H1 (cell line): ENCODE data around the gene DNLZ. TPM values are rescaled to one million over a fixed set of nuclear protein-coding genes. Genes with fewer than 3 reads are reported as not detected.

Experiments
- BCL11A ChIP-seq, 2 experiments: IDR thresholded peaks; one replicate each; pipeline ENCODE4 v1.6.1; 2011; ENCODE audit warnings: low read depth in 2 of 2, low read length in 2 of 2, mild to moderate bottlenecking in 2 of 2
- FOSL1 ChIP-seq: IDR thresholded peaks from 2 replicates; pipeline ENCODE4 v1.6.1; 2011; ENCODE audit warnings: mild to moderate bottlenecking, low read depth, low read length, moderate library complexity; ENCODE audit not compliant: insufficient read depth
- RAD21 ChIP-seq, 2 experiments: IDR thresholded peaks in 1 of 2; conservative IDR thresholded peaks in 1 of 2; 2 replicates each; pipeline ENCODE4 v1.6.1; 2011; ENCODE audit warnings: low read depth in 2 of 2, low read length in 2 of 2, improper control_type of control experiment in 1 of 2, inconsistent platforms in 1 of 2, mild to moderate bottlenecking in 1 of 2, moderate library complexity in 1 of 2
- RNF2 ChIP-seq: fragments of 200-900, 300-1000 bp; sonication (generic); IDR thresholded peaks from 2 replicates; pipeline ENCODE4 v1.7.1; 2016; ENCODE audit warnings: borderline replicate concordance, low read depth, mild to moderate bottlenecking, antibody characterized with exemption, low read length; ENCODE audit not compliant: poor library complexity, severe bottlenecking; ENCODE audit errors: missing control alignments
- RXRA ChIP-seq: IDR thresholded peaks from 2 replicates; pipeline ENCODE4 v1.6.1; 2011; ENCODE audit warnings: low read depth, mild to moderate bottlenecking, low read length, moderate library complexity; ENCODE audit not compliant: insufficient read depth
- SP1 ChIP-seq: IDR thresholded peaks from 2 replicates; pipeline ENCODE4 v1.6.1; 2011; ENCODE audit warnings: low read depth, low read length
- TAF7 ChIP-seq: optimal IDR thresholded peaks from 2 replicates; pipeline ENCODE3; 2011; ENCODE audit warnings: low read depth, mild to moderate bottlenecking, inconsistent platforms, low read length, moderate library complexity, borderline replicate concordance
- TCF12 ChIP-seq: IDR thresholded peaks from 2 replicates; pipeline ENCODE4 v1.6.1; 2011; ENCODE audit warnings: low read depth, mild to moderate bottlenecking, low read length
- polyA plus RNA-seq, 7 experiments: library from polyadenylated mRNA; depleted of rRNA in 3 of 7; stranded (reverse) in 5 of 7; unstranded in 2 of 7; fragments of >200 nt in 5 of 7; fragments of 200-250 nt in 2 of 7; gene quantifications; 1 replicate in 5 of 7; 2 replicates in 1 of 7; 4 replicates in 1 of 7; pipeline versions ENCODE4 v1.2.1 to v1.2.3, GENCODE V29; 2011 to 2013; ENCODE audit warnings: missing spikeins in 2 of 7, mixed read lengths in 2 of 7
- total RNA-seq: library from RNA; stranded (reverse); fragmentation: NEBNext Ultra II Directional; extraction: Animal tissue kit (Norgen Biotek cat#: 25700); gene quantifications from 2 replicates; pipeline ENCODE4 v1.2.1, GENCODE V29; 2021
- TF ChIP-seq, protein P1 (sequence below): fragments of 300-600 bp; sonication (generic); IDR thresholded peaks from 2 replicates; pipeline ENCODE4 v1.7.1; 2012; ENCODE audit warnings: low read length, moderate library complexity, mild to moderate bottlenecking, inconsistent platforms; ENCODE audit not compliant: insufficient replicate concordance

The DNLZ gene
- total and polyA plus RNA-seq, 2 of the 8 experiments (the other 6 are each of a cell fraction or from before 2014, with no cell fraction given): 11.6 to 17.9 TPM

DNA sequence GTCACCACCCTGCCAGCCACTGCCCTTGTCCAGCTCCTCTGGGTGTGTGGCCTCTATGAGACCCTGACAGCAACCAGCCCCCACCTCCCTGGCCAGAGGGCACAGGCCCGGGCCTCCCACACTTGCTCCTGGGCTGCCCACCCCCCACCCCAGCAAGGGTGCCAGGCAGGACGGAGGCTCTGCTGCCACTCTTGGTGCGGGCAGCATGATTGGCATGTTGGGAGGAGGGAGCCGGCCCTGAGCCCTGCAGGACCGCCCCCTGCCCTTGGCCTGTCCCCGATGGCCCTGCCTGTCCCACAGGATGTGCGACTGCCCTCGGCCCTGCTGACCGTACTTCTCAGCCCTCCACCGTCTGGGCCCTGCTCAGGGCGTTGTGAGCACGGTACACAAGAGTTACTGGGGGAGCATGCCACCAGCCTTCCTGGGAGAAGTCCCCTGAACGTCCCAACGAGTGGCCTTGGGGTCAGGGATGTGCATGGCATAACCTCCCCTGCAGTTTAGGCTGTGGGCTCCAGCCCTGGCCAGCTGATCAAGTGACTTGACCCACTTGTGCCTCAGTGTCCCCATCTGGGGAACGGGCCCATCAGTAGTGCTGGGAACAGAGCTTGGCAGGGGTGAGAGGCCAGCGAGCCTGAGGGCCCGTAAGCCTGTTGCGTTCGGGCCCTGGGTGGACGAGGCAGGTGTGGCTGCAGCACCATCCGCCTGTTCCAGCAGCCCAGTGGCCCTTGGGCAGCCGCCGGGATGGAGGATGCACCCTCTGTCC is 20.2 kb downstream of the DNLZ start (continued):
- TF ChIP-seq, protein P1, sequence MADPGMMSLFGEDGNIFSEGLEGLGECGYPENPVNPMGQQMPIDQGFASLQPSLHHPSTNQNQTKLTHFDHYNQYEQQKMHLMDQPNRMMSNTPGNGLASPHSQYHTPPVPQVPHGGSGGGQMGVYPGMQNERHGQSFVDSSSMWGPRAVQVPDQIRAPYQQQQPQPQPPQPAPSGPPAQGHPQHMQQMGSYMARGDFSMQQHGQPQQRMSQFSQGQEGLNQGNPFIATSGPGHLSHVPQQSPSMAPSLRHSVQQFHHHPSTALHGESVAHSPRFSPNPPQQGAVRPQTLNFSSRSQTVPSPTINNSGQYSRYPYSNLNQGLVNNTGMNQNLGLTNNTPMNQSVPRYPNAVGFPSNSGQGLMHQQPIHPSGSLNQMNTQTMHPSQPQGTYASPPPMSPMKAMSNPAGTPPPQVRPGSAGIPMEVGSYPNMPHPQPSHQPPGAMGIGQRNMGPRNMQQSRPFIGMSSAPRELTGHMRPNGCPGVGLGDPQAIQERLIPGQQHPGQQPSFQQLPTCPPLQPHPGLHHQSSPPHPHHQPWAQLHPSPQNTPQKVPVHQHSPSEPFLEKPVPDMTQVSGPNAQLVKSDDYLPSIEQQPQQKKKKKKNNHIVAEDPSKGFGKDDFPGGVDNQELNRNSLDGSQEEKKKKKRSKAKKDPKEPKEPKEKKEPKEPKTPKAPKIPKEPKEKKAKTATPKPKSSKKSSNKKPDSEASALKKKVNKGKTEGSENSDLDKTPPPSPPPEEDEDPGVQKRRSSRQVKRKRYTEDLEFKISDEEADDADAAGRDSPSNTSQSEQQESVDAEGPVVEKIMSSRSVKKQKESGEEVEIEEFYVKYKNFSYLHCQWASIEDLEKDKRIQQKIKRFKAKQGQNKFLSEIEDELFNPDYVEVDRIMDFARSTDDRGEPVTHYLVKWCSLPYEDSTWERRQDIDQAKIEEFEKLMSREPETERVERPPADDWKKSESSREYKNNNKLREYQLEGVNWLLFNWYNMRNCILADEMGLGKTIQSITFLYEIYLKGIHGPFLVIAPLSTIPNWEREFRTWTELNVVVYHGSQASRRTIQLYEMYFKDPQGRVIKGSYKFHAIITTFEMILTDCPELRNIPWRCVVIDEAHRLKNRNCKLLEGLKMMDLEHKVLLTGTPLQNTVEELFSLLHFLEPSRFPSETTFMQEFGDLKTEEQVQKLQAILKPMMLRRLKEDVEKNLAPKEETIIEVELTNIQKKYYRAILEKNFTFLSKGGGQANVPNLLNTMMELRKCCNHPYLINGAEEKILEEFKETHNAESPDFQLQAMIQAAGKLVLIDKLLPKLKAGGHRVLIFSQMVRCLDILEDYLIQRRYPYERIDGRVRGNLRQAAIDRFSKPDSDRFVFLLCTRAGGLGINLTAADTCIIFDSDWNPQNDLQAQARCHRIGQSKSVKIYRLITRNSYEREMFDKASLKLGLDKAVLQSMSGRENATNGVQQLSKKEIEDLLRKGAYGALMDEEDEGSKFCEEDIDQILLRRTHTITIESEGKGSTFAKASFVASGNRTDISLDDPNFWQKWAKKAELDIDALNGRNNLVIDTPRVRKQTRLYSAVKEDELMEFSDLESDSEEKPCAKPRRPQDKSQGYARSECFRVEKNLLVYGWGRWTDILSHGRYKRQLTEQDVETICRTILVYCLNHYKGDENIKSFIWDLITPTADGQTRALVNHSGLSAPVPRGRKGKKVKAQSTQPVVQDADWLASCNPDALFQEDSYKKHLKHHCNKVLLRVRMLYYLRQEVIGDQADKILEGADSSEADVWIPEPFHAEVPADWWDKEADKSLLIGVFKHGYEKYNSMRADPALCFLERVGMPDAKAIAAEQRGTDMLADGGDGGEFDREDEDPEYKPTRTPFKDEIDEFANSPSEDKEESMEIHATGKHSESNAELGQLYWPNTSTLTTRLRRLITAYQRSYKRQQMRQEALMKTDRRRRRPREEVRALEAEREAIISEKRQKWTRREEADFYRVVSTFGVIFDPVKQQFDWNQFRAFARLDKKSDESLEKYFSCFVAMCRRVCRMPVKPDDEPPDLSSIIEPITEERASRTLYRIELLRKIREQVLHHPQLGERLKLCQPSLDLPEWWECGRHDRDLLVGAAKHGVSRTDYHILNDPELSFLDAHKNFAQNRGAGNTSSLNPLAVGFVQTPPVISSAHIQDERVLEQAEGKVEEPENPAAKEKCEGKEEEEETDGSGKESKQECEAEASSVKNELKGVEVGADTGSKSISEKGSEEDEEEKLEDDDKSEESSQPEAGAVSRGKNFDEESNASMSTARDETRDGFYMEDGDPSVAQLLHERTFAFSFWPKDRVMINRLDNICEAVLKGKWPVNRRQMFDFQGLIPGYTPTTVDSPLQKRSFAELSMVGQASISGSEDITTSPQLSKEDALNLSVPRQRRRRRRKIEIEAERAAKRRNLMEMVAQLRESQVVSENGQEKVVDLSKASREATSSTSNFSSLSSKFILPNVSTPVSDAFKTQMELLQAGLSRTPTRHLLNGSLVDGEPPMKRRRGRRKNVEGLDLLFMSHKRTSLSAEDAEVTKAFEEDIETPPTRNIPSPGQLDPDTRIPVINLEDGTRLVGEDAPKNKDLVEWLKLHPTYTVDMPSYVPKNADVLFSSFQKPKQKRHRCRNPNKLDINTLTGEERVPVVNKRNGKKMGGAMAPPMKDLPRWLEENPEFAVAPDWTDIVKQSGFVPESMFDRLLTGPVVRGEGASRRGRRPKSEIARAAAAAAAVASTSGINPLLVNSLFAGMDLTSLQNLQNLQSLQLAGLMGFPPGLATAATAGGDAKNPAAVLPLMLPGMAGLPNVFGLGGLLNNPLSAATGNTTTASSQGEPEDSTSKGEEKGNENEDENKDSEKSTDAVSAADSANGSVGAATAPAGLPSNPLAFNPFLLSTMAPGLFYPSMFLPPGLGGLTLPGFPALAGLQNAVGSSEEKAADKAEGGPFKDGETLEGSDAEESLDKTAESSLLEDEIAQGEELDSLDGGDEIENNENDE: no peak
- no peak for TF ChIP-seq RXRA
- no peak for TF ChIP-seq RAD21 (IDR thresholded peaks at IDR 0.05 in 1 of 2, conservative IDR thresholded peaks at IDR 0.05 in 1 of 2; ENCODE audit: low read depth in 2 of 2, low read length in 2 of 2)
- no peak for TF ChIP-seq SP1
- TF ChIP-seq TCF12: no peak
- no peak for TF ChIP-seq TAF7
- TF ChIP-seq FOSL1: no peak
- TF ChIP-seq RNF2: no peak
- TF ChIP-seq BCL11A (IDR thresholded peaks at IDR 0.05; ENCODE audit: low read depth in 2 of 2, low read length in 2 of 2): no peak
